ENCODE results near the gene SLC35C1.

DNA sequence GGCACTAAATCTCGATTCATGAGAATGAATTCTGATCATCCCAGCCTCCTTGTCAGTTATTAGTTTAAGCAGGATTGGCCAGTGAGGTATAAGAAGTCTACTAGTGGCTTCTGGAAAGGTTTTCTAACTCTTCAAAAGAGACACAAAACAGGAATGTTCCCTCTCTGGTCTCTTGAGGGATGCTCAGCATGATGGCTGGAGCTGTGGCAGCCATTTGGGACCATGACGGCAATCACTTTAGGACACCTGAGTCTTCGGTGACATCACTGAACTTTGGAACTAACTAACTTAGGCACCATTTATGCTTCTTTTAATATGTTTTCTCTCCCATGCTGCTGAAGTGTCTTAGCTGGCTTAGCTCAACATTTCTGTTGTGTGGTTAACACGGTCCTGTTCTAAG lies 22.2 kb downstream of the SLC35C1 start:
- TF ChIP-seq, protein P1, sequence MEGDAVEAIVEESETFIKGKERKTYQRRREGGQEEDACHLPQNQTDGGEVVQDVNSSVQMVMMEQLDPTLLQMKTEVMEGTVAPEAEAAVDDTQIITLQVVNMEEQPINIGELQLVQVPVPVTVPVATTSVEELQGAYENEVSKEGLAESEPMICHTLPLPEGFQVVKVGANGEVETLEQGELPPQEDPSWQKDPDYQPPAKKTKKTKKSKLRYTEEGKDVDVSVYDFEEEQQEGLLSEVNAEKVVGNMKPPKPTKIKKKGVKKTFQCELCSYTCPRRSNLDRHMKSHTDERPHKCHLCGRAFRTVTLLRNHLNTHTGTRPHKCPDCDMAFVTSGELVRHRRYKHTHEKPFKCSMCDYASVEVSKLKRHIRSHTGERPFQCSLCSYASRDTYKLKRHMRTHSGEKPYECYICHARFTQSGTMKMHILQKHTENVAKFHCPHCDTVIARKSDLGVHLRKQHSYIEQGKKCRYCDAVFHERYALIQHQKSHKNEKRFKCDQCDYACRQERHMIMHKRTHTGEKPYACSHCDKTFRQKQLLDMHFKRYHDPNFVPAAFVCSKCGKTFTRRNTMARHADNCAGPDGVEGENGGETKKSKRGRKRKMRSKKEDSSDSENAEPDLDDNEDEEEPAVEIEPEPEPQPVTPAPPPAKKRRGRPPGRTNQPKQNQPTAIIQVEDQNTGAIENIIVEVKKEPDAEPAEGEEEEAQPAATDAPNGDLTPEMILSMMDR (IDR thresholded peaks at IDR 0.05), result no peak
- no peak for TF ChIP-seq ZFX (IDR thresholded peaks at IDR 0.05; ENCODE audit: borderline replicate concordance)

Measured in 22Rv1 (cell line).